Measurements from ENCODE around the gene SLC36A1. TPM values are rescaled to one million over a fixed set of nuclear protein-coding genes. Genes with fewer than 3 reads are reported as not detected.

Gene SLC36A1
- total RNA-seq, 1 experiment from 2014 or later = 13.6 TPM

- H3K27me3 ChIP-seq (ENCODE audit: control insufficient read depth, insufficient read depth, low read length) = no peaks in the 10 kb centered on the region
- TF ChIP-seq CTCF (IDR thresholded peaks at IDR 0.05) (no peak), TCF7L2 (IDR thresholded peaks at IDR 0.05; ENCODE audit: low read depth, low read length) (no peak)
- peak overlapping the region; percentile 78 for H3K27ac ChIP-seq (ENCODE audit: low read length)
- BruUV-seq (replicated peaks) = no TSS peak
- H3K9me3 ChIP-seq (ENCODE audit: control insufficient read depth, insufficient read depth, low read depth, low read length) = no peaks in the 10 kb centered on the region
- intact Hi-C loops (cut with micrococcal nuclease; ENCODE audit: unreplicated experiment) (no loop called here), in situ Hi-C loops (cut with HindIII; ENCODE audit: low pct_unique_long_range_greater_than_20kb, low sequenced_read_pairs) (no loop called here)
- peak; percentile 56 for ATAC-seq
- H3K36me3 ChIP-seq (ENCODE audit: control insufficient read depth, insufficient read depth, low read length) = no peaks in the 10 kb centered on the region
- peaks cover 6% of the 10 kb centered on the region for H3K4me1 ChIP-seq (ENCODE audit: control insufficient read depth, insufficient read depth, low read length)
- ChIA-PET POLR2A (interaction anchor here (0.9 kb wide), 1 partner anchor 75 kb away, joined by 3 read pairs; no protein-coding TSS in a partner anchor), CTCF (interaction anchor here (0.6 to 1.8 kb wide), 3 partner anchors 75 to 340 kb away, joined by 4 to 29 read pairs (median 7); no protein-coding TSS in a partner anchor)
- no peak for DNase-seq (ENCODE audit: low read depth, low spot score)
- H3K4me3 ChIP-seq (ENCODE audit: low read depth in 2 of 2, low read length in 2 of 2) = peak overlapping the region; percentile 75 to 96
These were observed 909 bp downstream of the SLC36A1 start for GRCh38 chr5:151448038-151448985.

- no TSS peak for BruUV-seq (replicated peaks)
- no peak for ATAC-seq
- no peak overlapping the region for H3K27ac ChIP-seq (ENCODE audit: low read length)
- intact Hi-C loops (cut with micrococcal nuclease; ENCODE audit: unreplicated experiment) = no loop called here
- H3K9me3 ChIP-seq (ENCODE audit: control insufficient read depth, insufficient read depth, low read depth, low read length) = no peaks in the 10 kb centered on the region
- in situ Hi-C loops (cut with HindIII; ENCODE audit: low pct_unique_long_range_greater_than_20kb, low sequenced_read_pairs) = no loop called here
- ChIA-PET POLR2A (no interaction called here), CTCF (no interaction called here)
- H3K27me3 ChIP-seq (ENCODE audit: control insufficient read depth, insufficient read depth, low read length) = no peaks in the 10 kb centered on the region
- H3K36me3 ChIP-seq (ENCODE audit: control insufficient read depth, insufficient read depth, low read length) = no peaks in the 10 kb centered on the region
- H3K4me3 ChIP-seq (ENCODE audit: low read depth in 2 of 2, low read length in 2 of 2) = 0 out of 4 replicates have a peak overlapping the region, but pooled peaks of 1 of the 2 experiments have one; percentile 96
- DNase-seq (ENCODE audit: low read depth, low spot score) = no peak
- peaks cover 6% of the 10 kb centered on the region for H3K4me1 ChIP-seq (ENCODE audit: control insufficient read depth, insufficient read depth, low read length)
- TF ChIP-seq POLR2AphosphoS5 (IDR thresholded peaks at IDR 0.05; ENCODE audit: low read depth, low read length) (no peak), TCF7L2 (IDR thresholded peaks at IDR 0.05; ENCODE audit: low read depth, low read length) (no peak), CTCF (IDR thresholded peaks at IDR 0.05) (no peak), REST (IDR thresholded peaks at IDR 0.05; ENCODE audit: insufficient read depth in 1 of 2, low read depth in 2 of 2, low read length in 1 of 2) (no peak), SIN3A (IDR thresholded peaks at IDR 0.05; ENCODE audit: borderline replicate concordance, insufficient read depth, low read depth, low read length) (no peak)
These were observed 1.9 kb downstream of the SLC36A1 start for GRCh38 chr5:151449297-151449696.
